Measurements from ENCODE around the gene RCL1.

DNA sequence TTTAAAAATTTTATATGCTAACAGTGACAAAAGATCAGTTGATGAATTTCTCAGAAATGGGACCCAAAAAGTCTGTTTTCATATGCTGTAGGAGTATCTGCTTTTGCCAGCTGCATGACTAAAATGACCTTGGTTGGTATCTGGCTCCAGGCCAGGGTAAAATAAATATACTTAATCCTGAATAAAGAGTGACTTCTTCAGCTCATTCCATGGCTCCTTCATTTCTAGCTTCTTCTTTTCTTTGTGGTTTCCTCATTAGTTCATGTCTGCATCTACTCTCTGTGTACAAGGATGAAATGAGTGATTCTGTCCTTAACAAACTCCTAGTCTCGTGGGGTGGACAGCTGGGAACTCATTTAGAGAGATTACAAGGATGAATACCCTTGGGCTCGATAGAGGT, 36.0 kb downstream of the RCL1 start:
- TF ChIP-seq PATZ1 (CRISPR knock-in tag; IDR thresholded peaks at IDR 0.05; ENCODE audit: borderline replicate concordance) (no peak), ZFP3 (CRISPR knock-in tag; IDR thresholded peaks at IDR 0.05) (no peak)
